HepG2 (cell line): ENCODE results near the gene APBA1. TPM values are rescaled to one million over a fixed set of nuclear protein-coding genes. Genes with fewer than 3 reads are reported as not detected.

Experiments
- ATAC-seq: fragments of 200-7000 bp; cut with Tn5 transposase; 3 replicates; pipeline ENCODE4 v1.9.1; 2020; ENCODE audit warnings: mild to moderate bottlenecking, moderate library complexity
- BruUV-seq: library from RNA; stranded (reverse); fragments of 400-500 nt; replicated peaks from 2 replicates; lab custom pipeline; 2021; lab: Mats Ljungman, UMichigan
- CTCF ChIA-PET: fragments of 300-600 bp; formaldehyde crosslinking; extraction: SDS; loops from one replicate; lab custom pipeline; 2021; ENCODE audit warnings: low total read pairs, inconsistent platforms, low intra/inter-chr PET ratio; lab: Yijun Ruan, JAX
- POLR2A ChIA-PET: fragments of 350-600 bp; sonication (Branson Sonifier 250); formaldehyde crosslinking; loops from one replicate; lab custom pipeline; 2020; ENCODE audit warnings: antibody characterized with exemption, inconsistent platforms; lab: Yijun Ruan, JAX
- DNase-seq: peaks from one replicate; pipeline ENCODE4 v3.0.0-alpha.2; 2015; ENCODE audit warnings: low spot score
- FAIRE-seq: peaks from 3 replicates; lab custom pipeline; 2011; peaks lifted over from hg19 to GRCh38; lab: Jason Lieb, UNC
- H2AFZ ChIP-seq: one replicate; pipeline ENCODE4 v1.6.1; 2011; ENCODE audit warnings: low read length, inconsistent platforms
- H3K27ac ChIP-seq: fragments of 300-600 bp; 3 replicates; pipeline ENCODE4 v1.8.0; 2011; ENCODE audit warnings: mixed run types, mild to moderate bottlenecking, mixed read lengths, low read length, inconsistent platforms; ENCODE audit not compliant: insufficient read depth; ENCODE audit errors: extremely low read length
- H3K27me3 ChIP-seq, 2 experiments: fragments of 200-600 bp in 1 of 2; 2 replicates in 1 of 2; 3 replicates in 1 of 2; pipeline versions ENCODE4 v1.6.0 to v1.8.0; 2011; ENCODE audit warnings: low read length in 2 of 2, mild to moderate bottlenecking in 2 of 2, moderate library complexity in 2 of 2, inconsistent platforms in 1 of 2; ENCODE audit not compliant: insufficient read depth in 2 of 2, control insufficient read depth in 1 of 2
- H3K36me3 ChIP-seq, 2 experiments: fragments of 200-600 bp in 1 of 2; replicated peaks in 1 of 2; 2 replicates in 1 of 2; 3 replicates in 1 of 2; pipeline versions ENCODE4 v1.5.1 to v1.8.0; 2011; ENCODE audit warnings: low read length in 2 of 2, inconsistent platforms in 1 of 2; ENCODE audit not compliant: insufficient read depth in 2 of 2, control insufficient read depth in 1 of 2
- H3K4me1 ChIP-seq: 2 replicates; pipeline ENCODE4 v1.5.1; 2012; ENCODE audit warnings: low read length, inconsistent platforms; ENCODE audit not compliant: insufficient read depth
- H3K4me2 ChIP-seq: 2 replicates; pipeline ENCODE4 v1.6.0; 2011; ENCODE audit warnings: low read depth, low read length, inconsistent platforms
- H3K4me3 ChIP-seq, 3 experiments: fragments of 200-600 bp in 1 of 3; sonication (generic), shearing (Covaris generic) in 1 of 3; replicated peaks in 1 of 3; 2 replicates each; pipeline ENCODE4 v1.5.1; 2011 to 2016; ENCODE audit warnings: low read length in 3 of 3, inconsistent platforms in 2 of 3, low read depth in 2 of 3, mild to moderate bottlenecking in 2 of 3, control low read depth in 1 of 3, mixed read lengths in 1 of 3; ENCODE audit not compliant: insufficient read depth in 1 of 3
- H3K79me2 ChIP-seq: one replicate; pipeline ENCODE4 v1.6.1; 2011; ENCODE audit warnings: low read length, inconsistent platforms; ENCODE audit not compliant: insufficient read depth
- H3K9ac ChIP-seq: 2 replicates; pipeline ENCODE4 v1.6.0; 2011; ENCODE audit warnings: mild to moderate bottlenecking, low read depth, low read length, inconsistent platforms; ENCODE audit not compliant: insufficient read depth
- H3K9me3 ChIP-seq: 2 replicates; pipeline ENCODE4 v1.5.1; 2012; ENCODE audit warnings: mild to moderate bottlenecking, low read length
- H4K20me1 ChIP-seq: 2 replicates; pipeline ENCODE4 v1.6.0; 2011; ENCODE audit warnings: inconsistent platforms, mild to moderate bottlenecking, low read length, moderate library complexity; ENCODE audit not compliant: insufficient read depth
- NFYC ChIP-seq: IDR thresholded peaks from 2 replicates; pipeline ENCODE4 v1.6.1; 2016; ENCODE audit warnings: missing genetic modification reagents, missing compliant biosample characterization
- NR2F1 ChIP-seq, 2 experiments: fragments of 450-650 bp in 1 of 2; formaldehyde crosslinking in 1 of 2; IDR thresholded peaks; 2 replicates each; pipeline versions ENCODE4 v1.5.0 to v1.6.1; 2016 to 2020; ENCODE audit warnings: mild to moderate bottlenecking in 1 of 2, missing compliant biosample characterization in 1 of 2, missing genetic modification reagents in 1 of 2, moderate library complexity in 1 of 2
- PAX8 ChIP-seq: sonication (generic); formaldehyde crosslinking; IDR thresholded peaks from 2 replicates; pipeline ENCODE4 v1.8.0; 2022; ENCODE audit warnings: mild to moderate bottlenecking, missing genetic modification reagents, borderline replicate concordance
- REL ChIP-seq: sonication (generic); formaldehyde crosslinking; conservative IDR thresholded peaks from 2 replicates; pipeline ENCODE4 v1.8.0; 2022; ENCODE audit warnings: mild to moderate bottlenecking, missing genetic modification reagents, moderate library complexity
- SMYD3 ChIP-seq: sonication (generic); formaldehyde crosslinking; IDR thresholded peaks from 2 replicates; pipeline ENCODE4 v1.8.1; 2023; ENCODE audit warnings: mild to moderate bottlenecking, missing genetic modification reagents
- U2AF1 ChIP-seq: fragments of 200-400 bp; formaldehyde crosslinking; optimal IDR thresholded peaks from 2 replicates; pipeline ENCODE3; 2017; ENCODE audit warnings: mild to moderate bottlenecking, low read depth, low read length
- ZNF280D ChIP-seq: sonication (generic); formaldehyde crosslinking; IDR thresholded peaks from 2 replicates; pipeline ENCODE4 v1.5.1; 2020; ENCODE audit warnings: mild to moderate bottlenecking, missing genetic modification reagents
- ZNF317 ChIP-seq: sonication (generic); formaldehyde crosslinking; IDR thresholded peaks from 2 replicates; pipeline ENCODE4 v1.5.0; 2020; ENCODE audit warnings: mild to moderate bottlenecking, missing genetic modification reagents
- ZNF549 ChIP-seq: sonication (generic); formaldehyde crosslinking; IDR thresholded peaks from 2 replicates; pipeline ENCODE4 v1.5.0; 2020; ENCODE audit warnings: missing genetic modification reagents
- ZNF550 ChIP-seq: sonication (generic); formaldehyde crosslinking; IDR thresholded peaks from 2 replicates; pipeline ENCODE4 v1.4.0; 2020; ENCODE audit warnings: mild to moderate bottlenecking, missing genetic modification reagents, borderline replicate concordance
- ZNF776 ChIP-seq: sonication (generic); formaldehyde crosslinking; IDR thresholded peaks from 2 replicates; pipeline ENCODE4 v1.4.0; 2020; ENCODE audit warnings: mild to moderate bottlenecking, missing genetic modification reagents
- ZNF878 ChIP-seq: sonication (generic); formaldehyde crosslinking; IDR thresholded peaks from 2 replicates; pipeline ENCODE4 v1.8.1; 2023; ENCODE audit warnings: mild to moderate bottlenecking, missing genetic modification reagents, moderate library complexity
- ZSCAN20 ChIP-seq: sonication (generic); formaldehyde crosslinking; IDR thresholded peaks from 2 replicates; pipeline ENCODE4 v1.4.0; 2020; ENCODE audit warnings: missing genetic modification reagents, mild to moderate bottlenecking, borderline replicate concordance
- WGBS: methylation state at CpG from one replicate; pipeline ENCODE4 v1.1.6; 2017; ENCODE audit warnings: low lambda C conversion rate; 5-methylcytosine and 5-hydroxymethylcytosine counted together
- in situ Hi-C: cut with HindIII; loops from 2 replicates; pipeline ENCODE4 v1.10.0; 2017; ENCODE audit warnings: low pct_unique_long_range_greater_than_20kb; ENCODE audit not compliant: extremely low pct_ligation_motif_present
- intact Hi-C: fragments of 100-400 bp; cut with micrococcal nuclease; formaldehyde crosslinking; loops from one replicate; pipeline ENCODE4 v1.10.0; 2022; ENCODE audit not compliant: unreplicated experiment
- polyA plus RNA-seq, 8 experiments: library from polyadenylated mRNA; depleted of rRNA in 3 of 8; stranded (reverse) in 7 of 8; unstranded in 1 of 8; fragments of >200 nt; fragmentation: Illumina TruSeq in 4 of 8; extraction: Trizol in 4 of 8; gene quantifications; 2 replicates each; pipeline versions ENCODE4 v1.2.1 to v1.2.3, GENCODE V29; 2011 to 2016; ENCODE audit warnings: low read depth in 4 of 8, missing spikeins in 1 of 8, mixed read lengths in 1 of 8; ENCODE audit not compliant: insufficient read depth in 1 of 8
- total RNA-seq, 5 experiments: library from RNA; depleted of rRNA; stranded (reverse); fragments of >200 nt; fragmentation: Illumina TruSeq; extraction: Trizol; gene quantifications; 2 replicates each; pipeline ENCODE4 v1.2.3, GENCODE V29; 2016; ENCODE audit warnings: low read depth in 1 of 5

APBA1 gene
- total and polyA plus RNA-seq, 2 of the 13 experiments (the other 11 are each of a cell fraction or from before 2014, with no cell fraction given), result 0.15 TPM; not detected in 1

- no peak overlapping the region for H3K4me2 ChIP-seq
- WGBS, result 17% methylated on average over 4 of the region's 4 CpGs
Measured at GRCh38 chr9:69427286-69427685, 244.9 kb downstream of the APBA1 start.

More at GRCh38 chr9:69427286-69427685, 244.9 kb downstream of the APBA1 start:
- ChIA-PET POLR2A (no interaction called here), CTCF (no interaction called here)
- BruUV-seq, result no TSS peak
- Histone ChIP-seq H3K36me3 (no peaks in the 10 kb centered on the region), H3K27ac (no peak overlapping the region), H3K9me3 (no peaks in the 10 kb centered on the region), H3K79me2 (no peaks in the 10 kb centered on the region), H3K27me3 (peaks cover 5 to 20% of the 10 kb centered on the region in 2 experiments; a peak in 3 of 5 replicates), H3K4me1 (no peaks in the 10 kb centered on the region), H3K4me3 (no peak overlapping the region), H3K9ac (no peak overlapping the region), H2AFZ (no peak overlapping the region), H4K20me1 (no peaks in the 10 kb centered on the region)
- no peak for ATAC-seq
- FAIRE-seq, result no peak
- in situ Hi-C loops, result loop anchor here (25.0 kb wide), 1 partner anchor 485 kb away; no protein-coding TSS in a partner anchor
- no peak for DNase-seq
- intact Hi-C loops, result loop anchor here (10.0 kb wide), 2 partner anchors 228 to 318 kb away; no protein-coding TSS in a partner anchor
- TF ChIP-seq ZNF280D (CRISPR knock-in tag), result no peak
- no peak for TF ChIP-seq ZNF549
- no peak for TF ChIP-seq U2AF1
- TF ChIP-seq ZSCAN20, result no peak
- no peak for TF ChIP-seq ZNF776 (CRISPR knock-in tag)
- no peak for TF ChIP-seq ZNF550 (CRISPR knock-in tag)
- no peak for TF ChIP-seq ZNF878 (CRISPR knock-in tag)
- TF ChIP-seq NFYC (CRISPR knock-in tag), result no peak
- TF ChIP-seq SMYD3 (CRISPR knock-in tag), result no peak
- no peak for TF ChIP-seq ZNF317 (CRISPR knock-in tag)
- TF ChIP-seq REL (CRISPR knock-in tag), result no peak
- no peak for TF ChIP-seq NR2F1 (CRISPR knock-in tag; IDR thresholded peaks at IDR 0.05)
- no peak for TF ChIP-seq PAX8 (CRISPR knock-in tag)
